Measurements from ENCODE around the gene UPF3A. TPM values are rescaled to one million over a fixed set of nuclear protein-coding genes. Genes with fewer than 3 reads are reported as not detected.

The UPF3A gene
- total and polyA plus RNA-seq, 2 of the 4 experiments (the other 2 are of a cell fraction), result 11.7 to 51.6 TPM

DNA sequence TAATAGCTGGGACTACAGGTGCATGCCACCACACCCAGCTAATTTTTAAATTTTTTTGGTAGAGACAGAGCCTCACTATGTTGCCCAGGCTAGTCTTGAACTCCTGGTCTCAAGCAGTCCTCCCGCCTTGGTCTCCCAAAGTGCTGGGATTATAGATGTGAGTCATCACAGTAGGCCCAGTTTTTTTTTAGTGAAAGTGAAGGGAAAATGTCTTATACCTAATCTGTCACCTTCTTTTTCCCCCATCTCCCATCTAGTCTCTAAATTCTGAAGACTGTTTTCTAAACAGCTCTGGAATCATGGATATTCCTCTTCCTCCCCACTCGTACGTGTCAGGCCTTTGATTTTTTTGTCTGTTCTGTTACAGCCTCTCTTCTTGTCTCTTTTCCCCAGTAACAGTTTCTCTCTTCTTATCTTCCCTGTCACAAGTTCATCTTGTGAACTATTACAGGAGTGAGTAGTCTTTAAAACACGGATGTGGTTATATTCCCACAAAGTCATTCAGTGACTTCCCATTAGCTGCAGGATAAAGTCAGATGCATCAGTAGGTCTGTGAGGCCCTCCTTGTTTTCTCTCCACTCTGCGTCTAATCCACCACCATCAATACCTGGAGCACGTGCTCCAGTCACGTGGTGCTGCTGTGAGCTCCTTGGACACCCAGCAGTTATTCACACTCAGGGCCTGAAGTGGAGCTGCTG lies 43.8 kb upstream of the UPF3A start:
- Histone ChIP-seq H3K79me1 (ENCODE audit: low read depth in 1 of 2, low read length in 2 of 2) (peaks cover 27 to 53% of the 10 kb centered on the region in 2 experiments), H3K36me3 (ENCODE audit: control insufficient read depth, insufficient read depth, low read length) (peaks cover 42% of the 10 kb centered on the region), H3K14ac (replicated peaks; ENCODE audit: low read depth, low read length) (no peak overlapping the region), H3K9me1 (ENCODE audit: insufficient read depth, low read length) (0 out of 2 replicates have a peak, but pooled peaks cover 2% of the 10 kb centered on the region), H3K9ac (ENCODE audit: low read depth, low read length) (no peak overlapping the region), H2BK5ac (ENCODE audit: low read depth, low read length, poor library complexity, severe bottlenecking) (no peak overlapping the region), H2AFZ (replicated peaks; ENCODE audit: low read length, poor library complexity) (no peak overlapping the region), H3K9me3 (ENCODE audit: control insufficient read depth, insufficient read depth, low read length) (no peaks in the 10 kb centered on the region), H3K4me2 (ENCODE audit: low read depth, low read length) (no peak overlapping the region), H2BK15ac (ENCODE audit: low read depth, low read length) (no peak overlapping the region), H4K91ac (ENCODE audit: insufficient read depth, low read depth, low read length) (no peak overlapping the region), H2AK5ac (ENCODE audit: low read depth, low read length) (no peak overlapping the region), H3K23ac (ENCODE audit: low read depth, low read length) (no peak overlapping the region), H3K4ac (ENCODE audit: low read depth, low read length) (no peak overlapping the region), H3K56ac (ENCODE audit: extremely low read depth, insufficient read depth, low read length) (no peak overlapping the region), H3K4me3 (ENCODE audit: insufficient read depth, low read depth, low read length) (no peak overlapping the region), H2BK120ac (ENCODE audit: low read depth, low read length) (no peak overlapping the region), H4K5ac (ENCODE audit: low read depth, low read length) (no peak overlapping the region), H3K27me3 (ENCODE audit: control insufficient read depth, insufficient read depth, low read length) (no peaks in the 10 kb centered on the region), H4K20me1 (ENCODE audit: insufficient read depth, low read length) (peaks cover 11% of the 10 kb centered on the region; the same call in 1 of the 2 replicates), H4K8ac (ENCODE audit: low read depth in 2 of 2, low read length in 2 of 2) (no peak overlapping the region), H2AK9ac (replicated peaks; ENCODE audit: low read depth, low read length, poor library complexity) (no peak overlapping the region), H3K4me1 (ENCODE audit: control insufficient read depth, insufficient read depth, low read length) (no peaks in the 10 kb centered on the region), H3K18ac (ENCODE audit: low read depth, low read length) (no peak overlapping the region), H2BK20ac (ENCODE audit: low read depth, low read length) (no peak overlapping the region), H3K27ac (ENCODE audit: insufficient read depth, low read length) (no peak overlapping the region)
- BruUV-seq (replicated peaks), result no TSS peak
- in situ Hi-C loops (cut with MboI; ENCODE audit: low sequenced_read_pairs), result no loop called here
- TF ChIP-seq NFE2L2 (IDR thresholded peaks at IDR 0.05; ENCODE audit: low read depth, low read length) (no peak), FOS (IDR thresholded peaks at IDR 0.05; ENCODE audit: low read depth, low read length) (no peak), CHD1 (IDR thresholded peaks at IDR 0.05; ENCODE audit: low read depth, low read length) (no peak), MXI1 (IDR thresholded peaks at IDR 0.05; ENCODE audit: borderline replicate concordance, low read depth, low read length) (no peak), MAFK (IDR thresholded peaks at IDR 0.05; ENCODE audit: low read depth, low read length) (no peak), RFX5 (IDR thresholded peaks at IDR 0.05; ENCODE audit: low read depth, low read length) (no peak), SMC3 (IDR thresholded peaks at IDR 0.05; ENCODE audit: low read depth, low read length) (no peak), MAZ (IDR thresholded peaks at IDR 0.05; ENCODE audit: borderline replicate concordance, low read depth, low read length) (no peak), RAD21 (IDR thresholded peaks at IDR 0.05; ENCODE audit: low read length) (no peak), BHLHE40 (IDR thresholded peaks at IDR 0.05; ENCODE audit: low read depth, low read length) (no peak), CEBPB (IDR thresholded peaks at IDR 0.05; ENCODE audit: low read depth, low read length) (no peak), RCOR1 (IDR thresholded peaks at IDR 0.05; ENCODE audit: insufficient replicate concordance, low read length) (no peak), POLR2A (IDR thresholded peaks at IDR 0.05; ENCODE audit: low read depth, low read length) (no peak)
- TF ChIP-seq, protein P1, sequence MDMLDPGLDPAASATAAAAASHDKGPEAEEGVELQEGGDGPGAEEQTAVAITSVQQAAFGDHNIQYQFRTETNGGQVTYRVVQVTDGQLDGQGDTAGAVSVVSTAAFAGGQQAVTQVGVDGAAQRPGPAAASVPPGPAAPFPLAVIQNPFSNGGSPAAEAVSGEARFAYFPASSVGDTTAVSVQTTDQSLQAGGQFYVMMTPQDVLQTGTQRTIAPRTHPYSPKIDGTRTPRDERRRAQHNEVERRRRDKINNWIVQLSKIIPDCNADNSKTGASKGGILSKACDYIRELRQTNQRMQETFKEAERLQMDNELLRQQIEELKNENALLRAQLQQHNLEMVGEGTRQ (IDR thresholded peaks at IDR 0.05; ENCODE audit: low read depth, low read length), result no peak
- TF ChIP-seq, protein P2, sequence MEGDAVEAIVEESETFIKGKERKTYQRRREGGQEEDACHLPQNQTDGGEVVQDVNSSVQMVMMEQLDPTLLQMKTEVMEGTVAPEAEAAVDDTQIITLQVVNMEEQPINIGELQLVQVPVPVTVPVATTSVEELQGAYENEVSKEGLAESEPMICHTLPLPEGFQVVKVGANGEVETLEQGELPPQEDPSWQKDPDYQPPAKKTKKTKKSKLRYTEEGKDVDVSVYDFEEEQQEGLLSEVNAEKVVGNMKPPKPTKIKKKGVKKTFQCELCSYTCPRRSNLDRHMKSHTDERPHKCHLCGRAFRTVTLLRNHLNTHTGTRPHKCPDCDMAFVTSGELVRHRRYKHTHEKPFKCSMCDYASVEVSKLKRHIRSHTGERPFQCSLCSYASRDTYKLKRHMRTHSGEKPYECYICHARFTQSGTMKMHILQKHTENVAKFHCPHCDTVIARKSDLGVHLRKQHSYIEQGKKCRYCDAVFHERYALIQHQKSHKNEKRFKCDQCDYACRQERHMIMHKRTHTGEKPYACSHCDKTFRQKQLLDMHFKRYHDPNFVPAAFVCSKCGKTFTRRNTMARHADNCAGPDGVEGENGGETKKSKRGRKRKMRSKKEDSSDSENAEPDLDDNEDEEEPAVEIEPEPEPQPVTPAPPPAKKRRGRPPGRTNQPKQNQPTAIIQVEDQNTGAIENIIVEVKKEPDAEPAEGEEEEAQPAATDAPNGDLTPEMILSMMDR (conservative IDR thresholded peaks at IDR 0.05; ENCODE audit: low read depth, low read length), result no peak
- TF ChIP-seq, protein P3, sequence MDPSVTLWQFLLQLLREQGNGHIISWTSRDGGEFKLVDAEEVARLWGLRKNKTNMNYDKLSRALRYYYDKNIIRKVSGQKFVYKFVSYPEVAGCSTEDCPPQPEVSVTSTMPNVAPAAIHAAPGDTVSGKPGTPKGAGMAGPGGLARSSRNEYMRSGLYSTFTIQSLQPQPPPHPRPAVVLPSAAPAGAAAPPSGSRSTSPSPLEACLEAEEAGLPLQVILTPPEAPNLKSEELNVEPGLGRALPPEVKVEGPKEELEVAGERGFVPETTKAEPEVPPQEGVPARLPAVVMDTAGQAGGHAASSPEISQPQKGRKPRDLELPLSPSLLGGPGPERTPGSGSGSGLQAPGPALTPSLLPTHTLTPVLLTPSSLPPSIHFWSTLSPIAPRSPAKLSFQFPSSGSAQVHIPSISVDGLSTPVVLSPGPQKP (IDR thresholded peaks at IDR 0.05; ENCODE audit: borderline replicate concordance, low read depth, low read length), result no peak
- intact Hi-C loops (cut with micrococcal nuclease), result no loop called here
- dilution Hi-C loops (cut with HindIII; ENCODE audit: low sequenced_read_pairs, unreplicated experiment), result no loop called here
- 100% methylated on average over 2 of the region's 7 CpGs; no CpG with 5 or more reads in 1 of the 2 experiments for WGBS, 2 experiments (ENCODE audit: extremely low coverage in 2 of 2, insufficient read length in 1 of 2)
- DNase-seq, result no peak
- POLR2A ChIA-PET (ENCODE audit: unreplicated experiment), result no interaction called here
- ATAC-seq (ENCODE audit: low read depth), result no peak
- CTCF ChIA-PET, result no interaction called here
